Measurements from ENCODE around the gene PAX8.

- no peak for TF ChIP-seq OVOL3 (tag by site-specific recombination; IDR thresholded peaks at IDR 0.05)
- TF ChIP-seq CTCF (tag by site-specific recombination; IDR thresholded peaks at IDR 0.05): no peak
- TF ChIP-seq ZNF24 (tag by site-specific recombination; IDR thresholded peaks at IDR 0.05): no peak
- no peak for TF ChIP-seq ZFP69B (tag by site-specific recombination; IDR thresholded peaks at IDR 0.05)
- no peak for TF ChIP-seq SCRT2 (tag by site-specific recombination; IDR thresholded peaks at IDR 0.05)
- no peak for TF ChIP-seq REST (tag by site-specific recombination; IDR thresholded peaks at IDR 0.05)
- TF ChIP-seq KLF7 (tag by site-specific recombination; IDR thresholded peaks at IDR 0.05; ENCODE audit: borderline replicate concordance): no peak
- no peak for TF ChIP-seq ZBTB20 (tag by site-specific recombination; IDR thresholded peaks at IDR 0.05)
- TF ChIP-seq ZBTB49 (tag by site-specific recombination; IDR thresholded peaks at IDR 0.05; ENCODE audit: low read depth): no peak
- no peak for TF ChIP-seq BCL11A (tag by site-specific recombination; IDR thresholded peaks at IDR 0.05; ENCODE audit: low read depth)
Measured at GRCh38 chr2:113272477-113272876, 6.2 kb downstream of the PAX8 start.
